Choroid plexus epithelial cell (primary cell): ENCODE results near the gene CAVIN2.

Experiments used
- DNase-seq: peaks from one replicate; pipeline ENCODE4 v3.0.0-alpha.2; 2010; ENCODE audit warnings: low read depth
- H3K4me3 ChIP-seq: 2 replicates; pipeline ENCODE4 v1.5.1; 2011; ENCODE audit warnings: low read depth, mild to moderate bottlenecking, control low read depth, low read length, moderate library complexity
- TF ChIP-seq, protein P1 (sequence below): conservative IDR thresholded peaks from 2 replicates; pipeline ENCODE4 v1.5.1; 2011; ENCODE audit warnings: low read depth, mild to moderate bottlenecking, control low read depth, inconsistent platforms, low read length, moderate library complexity

CAVIN2 gene

DNA sequence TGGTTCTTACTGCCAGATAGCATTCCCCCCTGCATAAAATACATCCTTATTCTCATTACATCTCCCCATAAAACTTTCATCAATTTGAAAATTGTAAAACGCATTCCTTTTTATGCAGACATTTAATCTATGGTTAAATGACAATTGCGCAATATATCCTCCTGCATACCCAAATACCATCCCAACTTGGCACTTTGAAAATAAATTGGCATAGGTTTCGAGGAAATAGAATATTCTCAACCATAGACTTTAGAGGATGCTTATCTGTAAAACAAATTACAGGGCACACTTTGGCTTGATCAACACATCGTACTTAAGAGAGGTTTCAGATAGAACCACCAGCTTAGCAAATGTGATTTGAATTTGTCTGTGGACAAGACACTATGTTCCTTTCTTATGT is 31.0 kb upstream of the CAVIN2 start:
- TF ChIP-seq, protein P1, sequence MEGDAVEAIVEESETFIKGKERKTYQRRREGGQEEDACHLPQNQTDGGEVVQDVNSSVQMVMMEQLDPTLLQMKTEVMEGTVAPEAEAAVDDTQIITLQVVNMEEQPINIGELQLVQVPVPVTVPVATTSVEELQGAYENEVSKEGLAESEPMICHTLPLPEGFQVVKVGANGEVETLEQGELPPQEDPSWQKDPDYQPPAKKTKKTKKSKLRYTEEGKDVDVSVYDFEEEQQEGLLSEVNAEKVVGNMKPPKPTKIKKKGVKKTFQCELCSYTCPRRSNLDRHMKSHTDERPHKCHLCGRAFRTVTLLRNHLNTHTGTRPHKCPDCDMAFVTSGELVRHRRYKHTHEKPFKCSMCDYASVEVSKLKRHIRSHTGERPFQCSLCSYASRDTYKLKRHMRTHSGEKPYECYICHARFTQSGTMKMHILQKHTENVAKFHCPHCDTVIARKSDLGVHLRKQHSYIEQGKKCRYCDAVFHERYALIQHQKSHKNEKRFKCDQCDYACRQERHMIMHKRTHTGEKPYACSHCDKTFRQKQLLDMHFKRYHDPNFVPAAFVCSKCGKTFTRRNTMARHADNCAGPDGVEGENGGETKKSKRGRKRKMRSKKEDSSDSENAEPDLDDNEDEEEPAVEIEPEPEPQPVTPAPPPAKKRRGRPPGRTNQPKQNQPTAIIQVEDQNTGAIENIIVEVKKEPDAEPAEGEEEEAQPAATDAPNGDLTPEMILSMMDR = no peak
- no peak overlapping the region for H3K4me3 ChIP-seq

DNA sequence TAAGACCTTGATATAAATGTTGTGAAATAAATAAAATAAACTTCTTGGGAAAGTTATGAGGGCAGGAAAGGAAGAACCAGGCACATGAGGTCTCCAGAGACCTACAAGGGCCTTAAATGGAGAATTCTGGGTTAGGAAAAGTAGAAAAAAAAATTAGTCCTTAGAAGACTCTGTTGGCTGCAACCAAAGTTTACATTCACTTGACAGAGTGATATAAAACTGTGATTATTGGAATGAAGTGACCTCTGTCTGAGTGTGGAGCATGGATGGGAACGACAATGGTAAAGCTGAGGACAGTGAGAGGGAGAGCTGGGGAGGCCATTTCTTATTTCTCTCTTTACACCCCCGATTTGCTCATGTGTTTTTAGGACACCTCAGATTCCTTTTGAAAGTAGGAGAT is 29.0 kb upstream of the CAVIN2 start:
- no peak overlapping the region for H3K4me3 ChIP-seq
- no peak for DNase-seq
- TF ChIP-seq, protein P1 = no peak

More for the DNA sequence above, 31.0 kb upstream of the CAVIN2 start:
- DNase-seq = no peak

GRCh38 chr2:191870744-191871143 is 23.9 kb upstream of the CAVIN2 start:
- DNase-seq = peak; percentile 21
- H3K4me3 ChIP-seq = no peak overlapping the region
- TF ChIP-seq, protein P1 = peak; percentile 57

- no peak for DNase-seq
- TF ChIP-seq, protein P1 = no peak
These were observed 22.9 kb upstream of the CAVIN2 start for GRCh38 chr2:191869781-191870180.

GRCh38 chr2:191869178-191869577 is 22.3 kb upstream of the CAVIN2 start:
- no peak overlapping the region for H3K4me3 ChIP-seq
- TF ChIP-seq, protein P1 = peak; percentile 78
- DNase-seq = peak; percentile 84

More at GRCh38 chr2:191869781-191870180, 22.9 kb upstream of the CAVIN2 start:
- H3K4me3 ChIP-seq = no peak overlapping the region

DNA sequence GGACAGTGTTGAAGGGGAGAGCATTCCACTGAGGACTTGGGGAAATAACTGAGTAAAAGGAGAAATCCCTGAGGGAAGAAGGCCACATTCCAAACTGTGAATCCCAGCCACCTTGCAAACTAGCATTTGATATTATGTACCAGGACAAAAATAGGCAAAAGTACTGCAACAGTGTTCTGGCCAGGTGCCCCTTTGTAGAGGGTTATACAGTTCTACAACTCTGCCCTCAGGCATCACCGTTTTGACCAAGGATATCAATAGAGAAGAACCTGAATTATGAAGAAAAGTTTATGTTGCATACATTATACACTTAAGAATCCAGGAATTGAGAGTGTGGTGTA is 20.6 kb upstream of the CAVIN2 start:
- TF ChIP-seq, protein P1 = no peak
- no peak overlapping the region for H3K4me3 ChIP-seq
- DNase-seq = no peak

DNA sequence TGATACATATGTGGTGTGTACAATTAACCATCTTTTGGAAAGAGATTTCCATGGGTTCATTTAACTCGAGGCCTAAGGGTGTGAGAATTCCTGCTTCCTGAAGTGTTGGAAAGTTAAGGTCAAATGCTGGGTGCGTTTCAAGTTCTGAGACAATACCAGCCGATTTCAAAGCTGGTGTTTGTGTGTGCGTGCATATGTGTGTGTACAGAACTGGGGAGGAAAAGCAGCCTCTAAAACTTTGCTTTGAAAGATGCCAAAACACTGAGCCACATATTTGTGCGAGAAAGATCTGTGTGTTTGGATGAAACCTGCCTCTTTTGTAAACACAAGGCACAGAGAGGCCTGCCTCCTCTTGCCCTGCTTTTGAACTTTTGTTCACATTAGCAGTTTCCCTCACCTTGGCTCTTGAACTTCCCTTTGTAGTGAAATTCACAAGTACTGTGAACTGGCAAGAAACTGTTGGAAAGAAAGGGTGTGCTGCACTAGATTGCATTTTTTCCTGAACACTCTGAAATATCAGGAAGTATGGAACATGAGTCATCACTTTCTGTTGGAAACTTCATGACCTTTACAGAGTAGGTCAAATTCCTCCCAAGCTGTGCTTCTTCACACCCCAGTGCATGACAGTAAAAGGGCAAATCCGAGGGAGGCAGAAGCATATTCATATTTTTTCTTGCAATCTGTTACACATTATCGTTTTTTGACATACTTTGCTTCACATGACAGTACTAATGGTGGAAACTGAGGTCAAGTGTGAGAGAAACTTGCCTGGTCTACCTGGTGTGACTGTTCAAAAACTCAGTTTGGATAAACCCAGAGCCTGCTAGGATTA is 20.0 kb upstream of the CAVIN2 start:
- DNase-seq = peak; percentile 92
- H3K4me3 ChIP-seq = no peak overlapping the region
- TF ChIP-seq, protein P1 = no peak
